Measurements from ENCODE around the gene FAM3A. TPM values are rescaled to one million over a fixed set of nuclear protein-coding genes. Genes with fewer than 3 reads are reported as not detected.

The FAM3A gene
- total and polyA plus RNA-seq, 2 of the 4 experiments (the other 2 are of a cell fraction): 14.0 to 47.2 TPM

DNA sequence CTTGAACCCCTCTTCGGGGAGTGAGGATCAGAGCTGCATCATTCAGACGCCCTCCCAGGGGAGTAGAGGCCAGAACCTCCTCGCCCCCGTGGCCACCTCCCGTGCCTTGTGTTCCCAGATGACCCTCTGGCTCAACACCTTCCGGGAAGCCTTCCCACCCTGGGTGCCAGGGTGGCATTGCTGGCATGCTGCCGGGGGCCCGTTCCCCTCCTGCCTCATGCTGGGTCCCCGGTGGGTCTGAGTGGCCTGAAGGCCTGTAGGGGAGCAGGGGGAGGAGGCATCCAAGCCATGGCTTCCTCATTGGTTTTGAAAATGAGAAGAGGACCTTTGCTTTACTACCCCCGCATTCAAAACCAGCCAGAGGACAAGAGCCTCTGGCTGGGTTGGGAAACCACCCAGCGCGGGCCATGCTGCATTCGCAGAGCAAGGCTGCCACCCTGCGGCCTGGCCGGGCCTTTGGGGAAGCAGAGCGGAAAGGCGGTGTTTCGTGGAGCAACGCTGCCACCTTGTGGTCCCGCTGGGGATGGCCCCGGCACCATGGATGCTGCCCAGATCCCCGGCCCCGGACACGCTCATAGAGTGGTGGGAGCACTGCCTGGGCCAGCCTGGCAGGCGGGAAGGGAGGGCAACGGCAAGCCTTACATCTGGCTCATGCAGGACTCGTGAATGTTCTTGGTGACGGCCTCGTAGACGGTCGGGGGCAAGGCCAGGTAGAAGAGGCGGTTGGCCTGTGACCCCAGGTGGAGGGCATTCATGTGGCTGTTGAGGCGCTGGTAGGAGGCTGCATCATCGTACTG lies 18.7 kb upstream of the FAM3A start (continued):
- peak; percentile 54; the same call in 1 of the 2 replicates for TF ChIP-seq POLR2A (IDR thresholded peaks at IDR 0.05; ENCODE audit: low read depth, low read length)

DNA sequence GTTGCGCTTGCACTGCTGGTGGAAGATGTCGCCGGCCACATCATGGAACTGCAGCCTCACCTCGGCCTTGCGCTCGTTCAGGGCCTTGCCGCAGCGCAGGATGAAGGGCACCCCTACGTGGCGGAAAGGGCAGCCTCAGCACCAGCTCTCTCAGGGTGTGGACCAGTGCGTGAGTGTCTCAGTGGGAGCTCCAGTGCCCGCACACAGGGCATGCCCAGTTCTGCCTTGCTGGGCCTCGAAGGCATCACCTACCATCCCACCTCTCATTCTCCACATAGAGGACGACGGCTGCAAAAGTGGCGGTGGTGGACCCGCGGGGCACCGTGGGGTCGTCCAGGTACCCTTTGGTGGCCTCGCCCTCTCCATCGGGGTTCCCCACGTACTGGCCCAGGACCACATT lies 16.7 kb upstream of the FAM3A start:
- H2BK120ac ChIP-seq (ENCODE audit: low read depth, low read length): no peak overlapping the region
- H3K4me2 ChIP-seq (ENCODE audit: low read depth, low read length): no peak overlapping the region
- no peak overlapping the region for H2BK20ac ChIP-seq (ENCODE audit: low read depth, low read length)
- H3K27me3 ChIP-seq (ENCODE audit: control insufficient read depth, insufficient read depth, low read length): no peaks in the 10 kb centered on the region
- BruUV-seq (replicated peaks): no TSS peak
- CTCF ChIA-PET: no interaction called here
- H2BK5ac ChIP-seq (ENCODE audit: low read depth, low read length, poor library complexity, severe bottlenecking): no peak overlapping the region
- in situ Hi-C loops (cut with MboI; ENCODE audit: low sequenced_read_pairs): loop anchor here (25.0 kb wide), 1 partner anchor 1570 kb away; no protein-coding TSS in a partner anchor
- WGBS, 2 experiments (ENCODE audit: extremely low coverage in 2 of 2, insufficient read length in 1 of 2): 87% methylated on average over 19 of the region's 23 CpGs; no CpG with 5 or more reads in 1 of the 2 experiments
- H3K14ac ChIP-seq (replicated peaks; ENCODE audit: low read depth, low read length): no peak overlapping the region
- no peak overlapping the region for H4K91ac ChIP-seq (ENCODE audit: insufficient read depth, low read depth, low read length)
- H3K9me1 ChIP-seq (ENCODE audit: insufficient read depth, low read length): 0 out of 2 replicates have a peak, but pooled peaks cover 2% of the 10 kb centered on the region
- dilution Hi-C loops (cut with HindIII; ENCODE audit: low sequenced_read_pairs, unreplicated experiment): no loop called here
- H4K20me1 ChIP-seq (ENCODE audit: insufficient read depth, low read length): peaks cover 12% of the 10 kb centered on the region
- peaks cover 6% of the 10 kb centered on the region; the same call in 1 of the 2 replicates for H3K4me1 ChIP-seq (ENCODE audit: control insufficient read depth, insufficient read depth, low read length)
- H3K4ac ChIP-seq (ENCODE audit: low read depth, low read length): no peak overlapping the region
- POLR2A ChIA-PET (ENCODE audit: unreplicated experiment): no interaction called here
- no peaks in the 10 kb centered on the region for H3K9me3 ChIP-seq (ENCODE audit: control insufficient read depth, insufficient read depth, low read length)
- no peak overlapping the region for H2AFZ ChIP-seq (replicated peaks; ENCODE audit: low read length, poor library complexity)
- peaks cover 50% of the 10 kb centered on the region for H3K36me3 ChIP-seq (ENCODE audit: control insufficient read depth, insufficient read depth, low read length)
- intact Hi-C loops (cut with micrococcal nuclease): loop anchor here (5.0 kb wide), 2 partner anchors 120 to 160 kb away; partner anchors contain the start of genes FLNA and TAFAZZIN
- no peak overlapping the region for H2AK9ac ChIP-seq (replicated peaks; ENCODE audit: low read depth, low read length, poor library complexity)
- no peak overlapping the region for H3K27ac ChIP-seq (ENCODE audit: insufficient read depth, low read length)
- H3K56ac ChIP-seq (ENCODE audit: extremely low read depth, insufficient read depth, low read length): no peak overlapping the region
- no peak overlapping the region for H3K9ac ChIP-seq (ENCODE audit: low read depth, low read length)
- no peak overlapping the region for H2BK15ac ChIP-seq (ENCODE audit: low read depth, low read length)
- H4K5ac ChIP-seq (ENCODE audit: low read depth, low read length): no peak overlapping the region
- peaks cover 0 to 16% of the 10 kb centered on the region in 2 experiments; a peak in 2 of 4 replicates for H3K79me1 ChIP-seq (ENCODE audit: low read depth in 1 of 2, low read length in 2 of 2)
- TF ChIP-seq MXI1 (IDR thresholded peaks at IDR 0.05; ENCODE audit: borderline replicate concordance, low read depth, low read length): no peak
- TF ChIP-seq NFE2L2 (IDR thresholded peaks at IDR 0.05; ENCODE audit: low read depth, low read length): no peak
- no peak for TF ChIP-seq RFX5 (IDR thresholded peaks at IDR 0.05; ENCODE audit: low read depth, low read length)
- no peak for TF ChIP-seq SMC3 (IDR thresholded peaks at IDR 0.05; ENCODE audit: low read depth, low read length)
- TF ChIP-seq, protein P1, sequence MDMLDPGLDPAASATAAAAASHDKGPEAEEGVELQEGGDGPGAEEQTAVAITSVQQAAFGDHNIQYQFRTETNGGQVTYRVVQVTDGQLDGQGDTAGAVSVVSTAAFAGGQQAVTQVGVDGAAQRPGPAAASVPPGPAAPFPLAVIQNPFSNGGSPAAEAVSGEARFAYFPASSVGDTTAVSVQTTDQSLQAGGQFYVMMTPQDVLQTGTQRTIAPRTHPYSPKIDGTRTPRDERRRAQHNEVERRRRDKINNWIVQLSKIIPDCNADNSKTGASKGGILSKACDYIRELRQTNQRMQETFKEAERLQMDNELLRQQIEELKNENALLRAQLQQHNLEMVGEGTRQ (IDR thresholded peaks at IDR 0.05; ENCODE audit: low read depth, low read length): no peak
- TF ChIP-seq CEBPB (IDR thresholded peaks at IDR 0.05; ENCODE audit: low read depth, low read length): no peak
- no peak for TF ChIP-seq MAZ (IDR thresholded peaks at IDR 0.05; ENCODE audit: borderline replicate concordance, low read depth, low read length)
- TF ChIP-seq, protein P2, sequence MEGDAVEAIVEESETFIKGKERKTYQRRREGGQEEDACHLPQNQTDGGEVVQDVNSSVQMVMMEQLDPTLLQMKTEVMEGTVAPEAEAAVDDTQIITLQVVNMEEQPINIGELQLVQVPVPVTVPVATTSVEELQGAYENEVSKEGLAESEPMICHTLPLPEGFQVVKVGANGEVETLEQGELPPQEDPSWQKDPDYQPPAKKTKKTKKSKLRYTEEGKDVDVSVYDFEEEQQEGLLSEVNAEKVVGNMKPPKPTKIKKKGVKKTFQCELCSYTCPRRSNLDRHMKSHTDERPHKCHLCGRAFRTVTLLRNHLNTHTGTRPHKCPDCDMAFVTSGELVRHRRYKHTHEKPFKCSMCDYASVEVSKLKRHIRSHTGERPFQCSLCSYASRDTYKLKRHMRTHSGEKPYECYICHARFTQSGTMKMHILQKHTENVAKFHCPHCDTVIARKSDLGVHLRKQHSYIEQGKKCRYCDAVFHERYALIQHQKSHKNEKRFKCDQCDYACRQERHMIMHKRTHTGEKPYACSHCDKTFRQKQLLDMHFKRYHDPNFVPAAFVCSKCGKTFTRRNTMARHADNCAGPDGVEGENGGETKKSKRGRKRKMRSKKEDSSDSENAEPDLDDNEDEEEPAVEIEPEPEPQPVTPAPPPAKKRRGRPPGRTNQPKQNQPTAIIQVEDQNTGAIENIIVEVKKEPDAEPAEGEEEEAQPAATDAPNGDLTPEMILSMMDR (conservative IDR thresholded peaks at IDR 0.05; ENCODE audit: low read depth, low read length): no peak
- TF ChIP-seq BHLHE40 (IDR thresholded peaks at IDR 0.05; ENCODE audit: low read depth, low read length): no peak
- no peak for TF ChIP-seq RAD21 (IDR thresholded peaks at IDR 0.05; ENCODE audit: low read length)
- no peak for TF ChIP-seq RCOR1 (IDR thresholded peaks at IDR 0.05; ENCODE audit: insufficient replicate concordance, low read length)
- ATAC-seq (ENCODE audit: low read depth): no peak
- no peak for DNase-seq
- no peak overlapping the region for H4K8ac ChIP-seq (ENCODE audit: low read depth in 2 of 2, low read length in 2 of 2)
- H3K23ac ChIP-seq (ENCODE audit: low read depth, low read length): no peak overlapping the region
- H3K4me3 ChIP-seq (ENCODE audit: insufficient read depth, low read depth, low read length): no peak overlapping the region
- no peak overlapping the region for H3K18ac ChIP-seq (ENCODE audit: low read depth, low read length)
- no peak overlapping the region for H2AK5ac ChIP-seq (ENCODE audit: low read depth, low read length)
